Activated CD8-positive, alpha-beta T cell treated with anti-CD3 and anti-CD28 coated beads for 36 hours (primary cell): ENCODE data around the gene PLEKHA1. TPM values are rescaled to one million over a fixed set of nuclear protein-coding genes. Genes with fewer than 3 reads are reported as not detected.

ENCODE experiments used
- ATAC-seq: fragments of 200-7000 bp; cut with Tn5 transposase; one replicate; pipeline ENCODE4 v1.10.0; 2021; ENCODE audit warnings: mild to moderate bottlenecking, moderate library complexity
- CTCF ChIA-PET: fragments of 350-600 bp; sonication (Branson Sonifier 250); formaldehyde crosslinking; loops from one replicate; lab custom pipeline; 2021; ENCODE audit warnings: antibody characterized with exemption; lab: Charles Lee
- POLR2A ChIA-PET: fragments of 350-600 bp; sonication (Branson Sonifier 250); formaldehyde crosslinking; loops from one replicate; lab custom pipeline; 2021; ENCODE audit warnings: antibody characterized with exemption; lab: Charles Lee
- DNase-seq: peaks from one replicate; pipeline ENCODE4 v3.0.0-alpha.2; 2020
- H3K27ac Mint-ChIP-seq: one replicate; pipeline ENCODE4 v1.8.0; 2021; ENCODE audit warnings: mild to moderate bottlenecking, mixed read lengths
- H3K27me3 Mint-ChIP-seq: one replicate; pipeline ENCODE4 v1.8.0; 2021; ENCODE audit warnings: mixed read lengths
- H3K36me3 Mint-ChIP-seq: one replicate; pipeline ENCODE4 v1.8.0; 2021; ENCODE audit warnings: low read depth, mixed read lengths
- H3K4me1 Mint-ChIP-seq: one replicate; pipeline ENCODE4 v1.8.0; 2021; ENCODE audit warnings: low read depth, mixed read lengths
- H3K4me3 Mint-ChIP-seq: one replicate; pipeline ENCODE4 v1.8.0; 2021; ENCODE audit warnings: mild to moderate bottlenecking, moderate library complexity, mixed read lengths
- H3K9me3 Mint-ChIP-seq: one replicate; pipeline ENCODE4 v1.8.0; 2021; ENCODE audit warnings: mixed read lengths
- intact Hi-C: fragments of 100-400 bp; cut with micrococcal nuclease; formaldehyde crosslinking; loops from one replicate; pipeline ENCODE4 v1.10.0; 2022
- total RNA-seq, 2 experiments: library from RNA; stranded (reverse); gene quantifications; one replicate each; pipeline ENCODE4 v1.2.3, GENCODE V29; 2021
- TF ChIP-seq, protein P1 (sequence below): fragments of 200-600 bp; IDR thresholded peaks from one replicate; pipeline ENCODE4 v1.8.0; 2022; ENCODE audit warnings: antibody characterized with exemption, mild to moderate bottlenecking

The PLEKHA1 gene
- total RNA-seq, 2 experiments from 2014 or later = 17.0 to 17.4 TPM

DNA sequence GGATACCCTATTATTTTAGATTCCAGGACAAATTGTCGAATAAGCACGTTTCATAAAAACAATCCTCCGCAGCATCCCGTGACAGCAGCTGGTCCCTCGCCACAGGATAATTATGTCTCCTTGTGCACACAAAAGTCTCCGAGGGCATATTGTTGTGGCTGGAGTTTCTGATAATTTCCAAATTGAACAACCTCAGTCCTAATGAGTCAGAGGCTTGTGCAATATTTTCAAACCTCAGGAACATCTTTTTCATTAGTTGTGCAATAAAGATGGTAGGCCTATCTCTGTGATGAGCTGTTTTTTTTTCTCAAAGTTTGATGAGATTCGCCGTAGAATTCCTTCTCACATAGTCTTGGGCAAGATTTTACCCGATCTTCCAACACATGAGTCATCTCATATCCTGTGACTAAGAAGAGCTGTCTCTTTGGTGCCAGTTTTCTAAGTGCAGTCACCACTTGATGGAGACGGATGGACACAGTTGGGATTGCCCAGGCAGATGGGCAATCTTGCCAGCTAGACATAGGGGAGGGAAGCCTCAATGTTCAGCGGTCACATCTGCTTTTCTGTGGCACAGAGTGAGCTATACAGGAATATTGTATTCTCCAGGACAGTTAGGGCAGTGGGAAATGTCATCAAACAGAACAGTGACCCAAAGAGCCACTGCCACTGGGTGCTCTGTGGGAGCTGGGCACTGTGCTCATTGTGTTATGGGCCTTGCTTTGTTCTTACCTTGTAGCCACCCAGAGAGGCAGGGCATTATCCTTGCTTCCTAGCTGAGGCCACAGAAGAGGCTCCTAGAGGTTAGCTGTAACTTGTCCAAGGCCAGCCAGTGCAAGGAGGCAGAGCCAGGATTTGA is 94.6 kb downstream of the PLEKHA1 start:
- POLR2A ChIA-PET = no interaction called here
- CTCF ChIA-PET = interaction anchor here (0.9 to 1.3 kb wide), 3 partner anchors 35 to 126 kb away, joined by 3 to 6 read pairs (median 3); no protein-coding TSS in a partner anchor
- intact Hi-C loops = no loop called here

DNA sequence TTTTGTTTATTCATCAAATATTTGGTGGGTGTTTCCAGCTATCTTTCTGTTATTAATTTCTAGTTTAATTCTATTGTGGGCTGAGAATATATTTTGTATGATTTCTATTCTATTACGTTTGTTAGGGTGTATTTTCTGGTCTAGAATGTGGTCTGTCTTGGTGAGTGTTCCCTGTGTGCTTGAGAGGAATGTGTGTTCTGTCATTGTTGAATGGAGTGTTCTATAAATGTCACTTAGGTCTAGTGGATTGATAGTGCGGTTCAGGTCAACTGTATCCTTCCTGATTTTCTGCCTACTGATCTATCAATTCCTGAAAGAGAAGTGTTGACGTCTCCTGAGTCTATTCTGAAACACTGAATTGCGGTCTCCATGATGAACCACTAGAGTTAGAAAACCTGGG is 95.3 kb downstream of the PLEKHA1 start:
- no peak overlapping the region for H3K27ac Mint-ChIP-seq

More for the DNA sequence above, 94.6 kb downstream of the PLEKHA1 start:
- DNase-seq = no peak
- TF ChIP-seq, protein P1, sequence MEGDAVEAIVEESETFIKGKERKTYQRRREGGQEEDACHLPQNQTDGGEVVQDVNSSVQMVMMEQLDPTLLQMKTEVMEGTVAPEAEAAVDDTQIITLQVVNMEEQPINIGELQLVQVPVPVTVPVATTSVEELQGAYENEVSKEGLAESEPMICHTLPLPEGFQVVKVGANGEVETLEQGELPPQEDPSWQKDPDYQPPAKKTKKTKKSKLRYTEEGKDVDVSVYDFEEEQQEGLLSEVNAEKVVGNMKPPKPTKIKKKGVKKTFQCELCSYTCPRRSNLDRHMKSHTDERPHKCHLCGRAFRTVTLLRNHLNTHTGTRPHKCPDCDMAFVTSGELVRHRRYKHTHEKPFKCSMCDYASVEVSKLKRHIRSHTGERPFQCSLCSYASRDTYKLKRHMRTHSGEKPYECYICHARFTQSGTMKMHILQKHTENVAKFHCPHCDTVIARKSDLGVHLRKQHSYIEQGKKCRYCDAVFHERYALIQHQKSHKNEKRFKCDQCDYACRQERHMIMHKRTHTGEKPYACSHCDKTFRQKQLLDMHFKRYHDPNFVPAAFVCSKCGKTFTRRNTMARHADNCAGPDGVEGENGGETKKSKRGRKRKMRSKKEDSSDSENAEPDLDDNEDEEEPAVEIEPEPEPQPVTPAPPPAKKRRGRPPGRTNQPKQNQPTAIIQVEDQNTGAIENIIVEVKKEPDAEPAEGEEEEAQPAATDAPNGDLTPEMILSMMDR = no peak
- Mint-ChIP-seq H3K27ac (no peak overlapping the region), H3K9me3 (no peaks in the 10 kb centered on the region), H3K4me1 (peaks cover 4% of the 10 kb centered on the region), H3K36me3 (no peaks in the 10 kb centered on the region), H3K4me3 (no peak overlapping the region), H3K27me3 (peaks cover 27% of the 10 kb centered on the region)
- no peak for ATAC-seq

DNA sequence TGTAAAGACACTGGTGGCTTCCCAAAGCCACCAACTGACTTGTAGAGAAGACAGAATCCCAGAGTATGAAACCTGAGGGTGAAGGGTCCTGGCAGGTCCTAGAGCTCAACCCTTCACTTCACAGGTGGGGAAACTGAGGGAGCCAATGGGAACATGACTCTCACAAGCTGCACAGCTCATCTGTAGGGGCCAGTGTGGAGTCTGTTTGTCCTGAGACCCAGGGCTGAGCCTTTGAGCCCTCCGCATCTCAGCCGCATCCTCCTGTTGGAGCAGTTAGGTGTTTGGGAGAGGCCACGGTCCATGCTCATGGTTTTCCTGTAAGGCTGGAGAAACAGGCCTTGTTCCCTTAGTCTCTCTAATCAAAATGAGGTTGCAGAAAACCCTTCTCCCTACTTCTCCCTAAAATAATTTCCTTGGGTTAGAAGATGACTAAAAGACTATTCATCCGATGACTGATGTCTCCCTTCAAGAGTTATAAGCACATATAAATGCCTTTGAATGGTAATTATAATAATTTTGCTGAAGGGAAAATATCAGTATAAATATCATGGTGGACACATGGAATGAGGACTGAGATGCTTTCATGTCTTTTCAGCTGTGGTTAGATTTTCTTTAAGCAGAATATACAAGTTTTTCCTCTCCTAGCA is 97.1 kb downstream of the PLEKHA1 start:
- no peaks in the 10 kb centered on the region for H3K36me3 Mint-ChIP-seq
- TF ChIP-seq, protein P1 = no peak
- H3K4me3 Mint-ChIP-seq = no peak overlapping the region
- H3K27ac Mint-ChIP-seq = no peak overlapping the region
- H3K9me3 Mint-ChIP-seq = no peaks in the 10 kb centered on the region
- ATAC-seq = no peak
- POLR2A ChIA-PET = no interaction called here
- H3K4me1 Mint-ChIP-seq = peaks cover 13% of the 10 kb centered on the region
- no peak for DNase-seq
- CTCF ChIA-PET = interaction anchor here (1.8 kb wide), 1 partner anchor 94 kb away, joined by 4 read pairs; no protein-coding TSS in a partner anchor
- peaks cover 24% of the 10 kb centered on the region for H3K27me3 Mint-ChIP-seq
- intact Hi-C loops = no loop called here

More for the DNA sequence above, 95.3 kb downstream of the PLEKHA1 start:
- intact Hi-C loops = no loop called here
- CTCF ChIA-PET = interaction anchor here (0.9 to 1.3 kb wide), 3 partner anchors 14 to 96 kb away, joined by 3 to 6 read pairs (median 3); no protein-coding TSS in a partner anchor
- no peaks in the 10 kb centered on the region for H3K9me3 Mint-ChIP-seq
- TF ChIP-seq, protein P1 = no peak
- DNase-seq (no peak), ATAC-seq (no peak)
- no peak overlapping the region for H3K4me3 Mint-ChIP-seq
- H3K4me1 Mint-ChIP-seq = peaks cover 11% of the 10 kb centered on the region
- POLR2A ChIA-PET = no interaction called here
- H3K27me3 Mint-ChIP-seq = peaks cover 29% of the 10 kb centered on the region
- no peaks in the 10 kb centered on the region for H3K36me3 Mint-ChIP-seq

DNA sequence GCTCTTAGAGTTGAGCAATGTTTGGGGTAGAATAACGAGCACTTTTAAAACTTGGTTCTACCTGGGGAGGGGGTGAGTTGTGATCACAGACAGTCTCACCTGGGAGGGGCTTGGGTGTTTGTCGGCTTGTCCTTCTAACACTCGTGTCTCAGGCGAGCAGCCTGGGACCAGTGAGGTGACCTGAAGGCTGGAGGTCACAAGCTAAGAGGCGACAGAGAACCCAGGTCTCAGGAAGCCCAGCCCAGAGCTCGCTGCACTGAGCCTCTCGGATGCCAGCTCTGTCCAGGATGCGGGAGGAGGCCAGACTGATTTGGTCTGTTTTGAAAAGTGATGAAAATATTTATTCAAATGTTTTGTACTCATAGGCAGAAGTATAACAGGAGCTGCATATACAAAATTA is 98.6 kb downstream of the PLEKHA1 start:
- no peak overlapping the region for H3K4me3 Mint-ChIP-seq
- DNase-seq = no peak
- H3K4me1 Mint-ChIP-seq = peaks cover 13% of the 10 kb centered on the region
- ChIA-PET CTCF (interaction anchor here (0.7 to 1.8 kb wide), 3 partner anchors 17 to 92 kb away, joined by 3 to 4 read pairs (median 3); no protein-coding TSS in a partner anchor), POLR2A (interaction anchor here (0.6 kb wide), 1 partner anchor 54 kb away, joined by 3 read pairs; no protein-coding TSS in a partner anchor)
- peaks cover 19% of the 10 kb centered on the region for H3K27me3 Mint-ChIP-seq
- ATAC-seq = no peak
- TF ChIP-seq, protein P1 = no peak
- no peaks in the 10 kb centered on the region for H3K9me3 Mint-ChIP-seq
- no peaks in the 10 kb centered on the region for H3K36me3 Mint-ChIP-seq
- H3K27ac Mint-ChIP-seq = no peak overlapping the region
- intact Hi-C loops = no loop called here
